HG03196 (cell line): ENCODE measurements around the gene ABCA9.

Experiments
- ATAC-seq: cut with Tn5 transposase; IDR thresholded peaks from one replicate; pipeline ENCODE4 v1.9.1; 2021; ENCODE audit not compliant: unreplicated experiment

ABCA9 gene

GRCh38 chr17:69066482-69066881, 5.8 kb upstream of the ABCA9 start:
- no peak for ATAC-seq

DNA sequence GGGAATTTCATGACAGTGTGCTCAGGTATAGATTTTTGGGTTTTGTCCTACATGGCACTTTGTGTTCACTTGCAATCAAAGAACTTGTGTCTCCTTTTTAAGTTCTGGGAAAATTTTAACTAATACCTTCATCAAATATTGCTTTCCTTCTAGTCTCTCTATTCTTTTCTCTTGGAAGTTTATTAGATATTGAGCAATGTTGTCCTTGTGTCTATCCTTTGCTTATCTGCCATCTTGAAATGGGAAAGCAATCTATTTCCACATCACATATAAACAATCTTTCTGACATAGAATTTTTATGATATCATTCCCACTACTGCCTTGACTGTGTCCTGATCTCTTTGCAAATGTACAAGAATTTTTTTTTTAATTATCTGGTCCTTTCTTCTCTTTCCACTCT, 4.4 kb upstream of the ABCA9 start:
- ATAC-seq, result no peak

DNA sequence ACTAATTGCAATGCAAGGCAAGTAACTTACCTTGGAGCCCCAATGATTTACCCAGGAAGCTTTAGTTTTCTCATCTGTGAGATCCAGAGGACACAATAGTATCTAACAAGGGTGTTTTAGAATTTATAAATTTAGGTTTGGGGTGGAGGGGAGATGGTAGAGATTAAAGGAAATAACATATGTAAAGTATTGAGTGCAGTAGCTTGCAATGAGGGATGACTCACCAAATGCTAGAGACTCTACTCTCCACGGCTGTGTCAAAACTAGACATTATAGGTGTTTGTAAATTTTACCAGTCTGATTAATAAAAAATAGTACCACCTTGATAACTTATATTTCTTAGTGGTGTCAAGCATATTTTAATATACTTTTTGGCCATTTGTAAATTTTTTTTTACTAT, 3.7 kb upstream of the ABCA9 start:
- ATAC-seq, result no peak

GRCh38 chr17:69064001-69064400, 3.3 kb upstream of the ABCA9 start:
- no peak for ATAC-seq

- ATAC-seq, result no peak
Observed at GRCh38 chr17:69062860-69063581, 2.3 kb upstream of the ABCA9 start.

- ATAC-seq, result no peak
Observed at GRCh38 chr17:69061721-69062556, 1.2 kb upstream of the ABCA9 start.

DNA sequence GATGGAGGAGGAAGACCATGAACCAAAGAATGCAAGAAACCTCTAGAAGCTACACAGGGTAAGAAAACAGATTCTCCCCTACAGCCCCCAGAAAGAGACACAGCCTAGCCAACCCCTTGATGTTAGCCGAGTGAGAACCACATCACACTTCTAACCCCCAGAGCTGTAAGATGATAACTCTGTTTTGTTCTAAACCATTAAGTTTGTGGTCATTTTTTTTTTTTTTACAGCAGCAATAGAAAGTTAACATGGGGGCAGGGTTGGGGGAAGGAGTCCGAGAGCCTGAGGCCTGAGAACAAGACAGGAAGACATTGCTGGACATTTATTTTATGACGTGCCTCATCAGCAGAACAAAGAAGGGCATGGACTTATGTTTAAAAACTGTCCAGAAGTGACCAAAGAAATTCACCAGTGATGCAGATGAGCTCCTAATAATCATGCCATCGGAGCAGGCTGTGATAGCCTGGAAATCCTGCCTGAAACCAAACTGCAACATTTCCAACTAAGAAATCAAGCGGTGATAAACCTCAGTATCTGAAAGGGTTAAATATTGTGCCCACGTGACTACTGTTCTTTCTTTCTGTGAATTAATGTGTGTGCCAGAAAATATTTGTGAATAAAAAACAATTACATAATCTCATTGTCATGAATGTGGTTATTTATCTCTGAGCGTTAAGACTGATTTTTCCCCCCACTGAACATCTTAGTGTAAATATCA, 1.1 kb downstream of the ABCA9 start:
- ATAC-seq, result no peak

DNA sequence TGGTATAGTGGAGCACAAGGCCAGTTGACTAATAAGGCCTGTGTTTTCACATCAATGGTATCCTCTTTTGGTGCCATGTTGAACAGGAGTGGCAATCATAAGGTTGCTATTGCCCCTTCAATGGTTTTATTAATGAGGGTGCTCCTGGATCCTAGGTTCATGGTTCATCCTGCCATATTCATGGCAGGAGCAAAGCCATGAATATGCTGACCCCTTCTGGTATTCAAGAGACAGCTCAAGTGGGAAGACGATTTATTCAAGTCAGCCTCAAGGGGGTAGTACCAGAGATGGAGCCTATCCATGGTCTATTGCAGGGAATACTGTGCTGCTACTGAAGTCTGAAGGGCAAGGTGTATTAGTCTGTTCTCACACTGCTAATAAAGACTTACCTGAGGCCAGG, 2.6 kb downstream of the ABCA9 start:
- no peak for ATAC-seq

GRCh38 chr17:69057280-69057679, 3.4 kb downstream of the ABCA9 start:
- no peak for ATAC-seq

- ATAC-seq, result no peak
Observed at GRCh38 chr17:69056179-69056823, 4.4 kb downstream of the ABCA9 start.

- ATAC-seq, result no peak
Observed at GRCh38 chr17:69055334-69055733, 5.4 kb downstream of the ABCA9 start.

DNA sequence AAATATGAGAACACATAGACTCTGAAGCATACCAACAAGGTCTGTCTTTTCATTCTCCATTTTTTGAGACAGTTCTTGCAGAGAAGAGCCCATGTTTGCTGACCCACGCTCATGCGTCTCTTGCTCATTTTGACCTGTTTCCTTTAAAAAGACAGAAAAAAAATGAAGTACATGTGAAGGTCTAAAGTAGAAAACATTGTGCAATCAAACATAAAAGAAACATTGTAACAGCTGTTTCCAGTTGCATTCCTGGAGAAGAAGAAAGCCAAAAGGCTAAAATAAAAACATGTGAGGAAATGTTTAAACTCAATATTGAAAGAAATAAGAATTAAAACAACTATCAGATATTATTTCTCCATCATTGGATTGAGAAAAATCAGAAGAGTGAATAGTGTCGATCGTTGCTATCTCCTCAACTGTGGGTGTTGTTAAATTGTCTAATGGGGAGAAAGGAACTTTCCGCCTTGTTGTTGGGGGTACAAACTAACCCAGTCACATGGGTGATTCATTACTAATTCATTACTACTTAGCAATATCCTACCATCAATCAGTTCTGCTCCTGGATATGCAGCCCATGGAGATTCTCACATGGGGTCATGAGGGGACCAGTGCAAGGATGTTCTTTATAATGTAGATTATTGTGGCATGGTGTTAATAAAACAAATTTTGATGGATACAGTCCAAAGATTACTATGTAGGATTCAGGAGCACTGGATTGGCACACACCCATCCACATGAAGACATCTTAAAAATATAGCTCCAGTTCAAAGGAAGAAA, 9.5 kb downstream of the ABCA9 start:
- no peak for ATAC-seq

DNA sequence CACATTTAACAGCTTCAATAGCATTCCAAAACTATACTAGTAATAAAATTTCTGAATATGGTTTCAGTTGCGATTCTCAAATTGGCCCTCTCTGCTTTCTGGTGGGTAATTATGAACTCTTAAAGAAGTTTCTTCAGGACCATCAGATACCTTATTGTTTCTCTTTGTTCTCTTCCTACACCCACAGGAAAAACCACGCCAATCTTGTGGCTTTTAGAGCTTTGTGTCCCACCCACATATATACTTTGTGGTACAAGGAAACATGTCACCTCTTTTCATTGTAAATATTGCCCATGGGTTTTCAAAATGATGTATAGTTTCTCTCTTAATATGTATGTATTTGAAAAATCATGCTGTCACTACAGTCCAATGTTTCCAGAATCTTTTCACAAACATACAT, 12.1 kb downstream of the ABCA9 start:
- no peak for ATAC-seq

DNA sequence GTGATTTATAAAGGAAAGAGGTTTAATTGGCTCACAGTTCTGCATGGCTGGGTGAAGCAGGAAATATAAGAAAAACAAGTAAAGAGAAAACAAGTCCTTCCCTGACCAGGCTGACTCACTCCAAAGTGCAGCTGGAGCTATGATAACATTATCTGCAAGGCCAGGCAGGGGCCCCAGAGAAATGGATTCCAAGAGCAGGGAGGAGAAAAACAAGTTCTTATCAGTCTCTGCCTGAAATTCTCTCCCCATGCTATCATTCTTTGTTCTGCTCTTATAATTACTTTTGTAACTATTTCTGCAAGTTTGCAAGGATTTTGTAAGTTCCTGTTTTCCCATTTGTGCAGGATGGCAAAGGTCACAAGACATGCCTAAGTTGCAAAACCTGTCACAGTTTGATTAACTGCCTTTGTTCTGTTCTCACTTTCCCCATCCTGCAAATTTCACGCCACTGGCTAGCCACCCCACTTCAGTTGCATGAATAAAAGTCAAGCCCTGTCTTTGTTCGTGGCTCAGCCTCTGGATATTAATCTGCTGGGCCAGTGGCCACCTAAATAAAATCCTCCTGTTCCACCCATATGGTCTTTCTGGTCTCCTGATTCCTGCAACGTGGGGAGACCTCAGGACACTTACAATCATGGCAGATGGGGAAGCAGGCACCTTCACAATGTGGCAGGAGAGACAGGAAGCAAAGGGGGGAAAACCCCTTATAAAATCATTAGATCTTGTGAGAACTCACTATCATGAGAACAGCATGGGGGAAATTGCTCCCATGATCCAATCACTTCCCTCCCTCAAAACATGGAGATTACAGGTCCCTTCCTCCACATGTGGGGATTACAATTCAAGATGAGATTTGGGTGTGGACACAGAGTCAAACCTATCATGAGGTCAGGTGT, 13.1 kb downstream of the ABCA9 start:
- ATAC-seq, result no peak

GRCh38 chr17:69046121-69046807, 14.5 kb downstream of the ABCA9 start:
- ATAC-seq, result no peak

GRCh38 chr17:69045646-69046045, 15.1 kb downstream of the ABCA9 start:
- ATAC-seq, result no peak

- no peak for ATAC-seq
Observed at GRCh38 chr17:69044371-69044770, 16.4 kb downstream of the ABCA9 start.

DNA sequence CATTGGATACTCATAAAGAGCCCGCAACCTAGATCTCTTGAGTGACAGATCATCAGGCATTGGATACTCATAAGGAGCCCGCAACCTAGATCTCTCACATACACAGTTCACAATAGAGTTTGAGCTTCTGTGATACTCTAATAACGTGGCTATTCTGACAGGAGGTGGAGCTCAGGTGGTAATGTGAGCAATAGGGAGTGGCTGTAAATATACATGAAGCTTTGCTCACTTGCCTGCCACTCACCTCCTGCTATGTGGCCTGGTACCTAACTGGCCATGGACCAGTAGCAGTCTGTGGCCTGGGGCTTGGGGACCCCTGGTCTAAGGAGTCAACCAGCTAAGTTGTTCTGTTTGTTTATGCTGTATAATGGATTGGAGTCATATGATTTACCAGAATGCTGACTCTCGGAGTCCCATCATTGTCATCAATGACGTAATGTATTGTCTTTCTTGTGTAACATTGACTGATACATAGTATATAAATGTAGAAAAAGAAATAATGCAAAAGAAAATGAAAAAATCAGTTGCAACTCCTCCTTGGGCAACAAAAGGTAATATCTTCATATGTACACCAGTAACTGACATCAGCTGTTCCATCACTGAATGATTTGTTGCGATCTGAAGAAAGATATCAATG, 17.5 kb downstream of the ABCA9 start:
- no peak for ATAC-seq
